Adrenal gland (tissue), 12 donors: ENCODE data around the gene ARHGEF4. TPM values are rescaled to one million over a fixed set of nuclear protein-coding genes. Genes with fewer than 3 reads are reported as not detected.

ENCODE experiments used
- DNase-seq, 7 donors: peaks; one replicate each; pipeline ENCODE4 v3.0.0-alpha.2; 2019 to 2020
- H3K27ac ChIP-seq, 5 donors: fragments of 200-600 bp; sonication (generic) in 4 of 5; 1 replicate in 3 of 5; 2 replicates in 2 of 5; pipeline versions ENCODE4 v1.5.1 to v1.8.0; 2016 to 2020; ENCODE audit warnings: mild to moderate bottlenecking in 1 of 5
- H3K27me3 ChIP-seq: fragments of 200-600 bp; 2 replicates; pipeline ENCODE4 v1.8.0; 2021
- H3K36me3 ChIP-seq, 2 donors: fragments of 200-600 bp; replicated peaks in 1 of 2; 1 replicate in 1 of 2; 2 replicates in 1 of 2; pipeline versions ENCODE4 v1.5.1 to v1.8.0; 2018 to 2022
- H3K4me1 ChIP-seq, 2 donors: fragments of 200-600 bp; replicated peaks in 1 of 2; 1 replicate in 1 of 2; 2 replicates in 1 of 2; pipeline versions ENCODE4 v1.5.1 to v1.8.0; 2018 to 2021
- H3K4me3 ChIP-seq, 4 donors: fragments of 200-600 bp; sonication (generic) in 3 of 4; one replicate each; pipeline ENCODE4 v1.5.1; 2016 to 2018
- H3K9me3 ChIP-seq, 3 donors: fragments of 200-600 bp; sonication (generic) in 1 of 3; replicated peaks in 1 of 3; 1 replicate in 2 of 3; 2 replicates in 1 of 3; pipeline versions ENCODE4 v1.5.1 to v1.8.0; 2016 to 2021
- POLR2A ChIP-seq, 2 donors: fragments of 450-650 bp; IDR thresholded peaks; one replicate each; pipeline ENCODE4 v1.6.1; 2017; ENCODE audit warnings: antibody characterized with exemption in 2 of 2, mild to moderate bottlenecking in 2 of 2, moderate library complexity in 1 of 2
- WGBS, 4 donors: extraction: QIAGEN DNeasy Blood & Tissue Kit in 2 of 4; methylation state at CpG; one replicate each; pipeline versions ENCODE4 v1.1.5 to v1.1.7; 2013 to 2017; 5-methylcytosine and 5-hydroxymethylcytosine counted together
- intact Hi-C, 2 donors: fragments of 100-400 bp; cut with DNase I; formaldehyde crosslinking; loops; one replicate each; pipeline versions ENCODE4 v1.14.1 to v1.15.0; 2022 to 2023
- polyA plus RNA-seq, 3 donors: library from polyadenylated mRNA; stranded (reverse); fragments of 200-250 nt in 2 of 3; fragments of 350-450 nt in 1 of 3; fragmentation: Illumina TruSeq in 1 of 3; extraction: RNeasy Lipid Tissue Mini Kit (QIAGEN cat#74804) in 1 of 3; gene quantifications; one replicate each; pipeline ENCODE4 v1.2.3, GENCODE V29; 2013 to 2014
- total RNA-seq, 9 donors: library from RNA; depleted of rRNA in 4 of 9; stranded (reverse); fragments of >200 nt in 4 of 9; fragments of 120-200 nt in 1 of 9; fragmentation: NEBNext Ultra II Directional in 1 of 9; extraction: Animal tissue kit (Norgen Biotek cat#: 25700) in 1 of 9; gene quantifications; one replicate each; pipeline versions ENCODE4 v1.1.0 to v1.2.4, GENCODE V29; 2013 to 2023
- TF ChIP-seq, protein P1 (sequence below), 6 experiments: fragments of 450-650 bp in 4 of 6; fragments of 200-600 bp in 2 of 6; sonication (generic) in 1 of 6; IDR thresholded peaks; 1 replicate in 5 of 6; 2 replicates in 1 of 6; pipeline versions ENCODE4 v1.5.1 to v1.8.0; 2016 to 2021; ENCODE audit warnings: antibody characterized with exemption in 6 of 6, mild to moderate bottlenecking in 2 of 6, moderate library complexity in 1 of 6
- donor health status: healthy with polysubstance abuse.
- donor health status: Bipolar disorder and iron deficiency.
- donor health status: DM: yes; HTN: yes; CAD: no.
- donor health status: DM: no; HTN: no; CAD: no.
- donor health status: DM: no; HTN: no; CAD: no.
- donor health status: DM: yes; HTN: yes; CAD: no.

Gene ARHGEF4
- total and polyA plus RNA-seq, 12 donors, result 0.97 to 40.4 (median 5.1) TPM

DNA sequence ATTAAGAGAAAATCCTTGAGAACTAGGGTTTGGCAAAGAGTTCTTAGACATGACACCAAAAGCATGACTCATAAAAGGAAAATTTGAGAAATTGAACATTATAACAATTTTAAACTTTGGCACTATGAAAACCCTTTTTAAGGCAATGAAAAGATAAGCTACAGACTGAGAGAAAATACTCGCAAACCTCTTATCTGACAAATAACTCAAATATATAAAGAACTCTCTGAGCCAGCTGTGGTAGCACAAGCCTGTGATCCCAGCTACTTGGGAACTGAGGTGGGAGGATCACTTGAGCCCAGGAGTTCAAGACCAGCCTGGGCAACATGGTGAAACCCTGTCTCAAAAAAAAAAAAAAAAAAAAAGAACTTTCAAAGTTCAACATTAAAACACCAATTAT, 186.0 kb downstream of the ARHGEF4 start:
- Histone ChIP-seq H3K27me3 (no peaks in the 10 kb centered on the region), H3K36me3 (no peaks in the 10 kb centered on the region), H3K4me1 (no peaks in the 10 kb centered on the region), H3K9me3 (no peaks in the 10 kb centered on the region), H3K4me3 (no peak overlapping the region), H3K27ac (no peak overlapping the region)
- intact Hi-C loops, result no loop called here
- no peak for TF ChIP-seq POLR2A (IDR thresholded peaks at IDR 0.05)
- 15 to 46% (median 29%) methylated on average over 1 of the region's 1 CpG for WGBS, 4 donors
- no peak for DNase-seq

DNA sequence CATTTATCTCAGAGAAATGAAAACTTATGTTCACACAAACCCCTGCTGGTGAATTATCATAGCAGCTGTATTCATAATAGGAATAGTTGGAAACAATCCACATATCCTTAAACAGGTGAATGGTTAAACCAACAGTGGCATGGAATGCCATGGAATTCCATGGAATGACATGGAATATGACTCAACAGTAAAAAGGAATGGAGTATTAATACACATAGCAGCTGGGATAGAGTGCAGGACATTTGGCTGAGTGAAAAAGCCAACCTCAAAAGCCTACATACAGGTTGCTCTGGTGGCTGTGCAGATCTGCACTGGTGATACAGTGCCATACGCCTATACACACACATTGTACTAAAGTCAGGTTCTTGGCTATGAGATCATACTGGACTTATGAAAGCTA, 187.0 kb downstream of the ARHGEF4 start:
- no peaks in the 10 kb centered on the region for H3K4me1 ChIP-seq
- no peak overlapping the region for H3K4me3 ChIP-seq
- intact Hi-C loops, result no loop called here
- TF ChIP-seq, protein P1, sequence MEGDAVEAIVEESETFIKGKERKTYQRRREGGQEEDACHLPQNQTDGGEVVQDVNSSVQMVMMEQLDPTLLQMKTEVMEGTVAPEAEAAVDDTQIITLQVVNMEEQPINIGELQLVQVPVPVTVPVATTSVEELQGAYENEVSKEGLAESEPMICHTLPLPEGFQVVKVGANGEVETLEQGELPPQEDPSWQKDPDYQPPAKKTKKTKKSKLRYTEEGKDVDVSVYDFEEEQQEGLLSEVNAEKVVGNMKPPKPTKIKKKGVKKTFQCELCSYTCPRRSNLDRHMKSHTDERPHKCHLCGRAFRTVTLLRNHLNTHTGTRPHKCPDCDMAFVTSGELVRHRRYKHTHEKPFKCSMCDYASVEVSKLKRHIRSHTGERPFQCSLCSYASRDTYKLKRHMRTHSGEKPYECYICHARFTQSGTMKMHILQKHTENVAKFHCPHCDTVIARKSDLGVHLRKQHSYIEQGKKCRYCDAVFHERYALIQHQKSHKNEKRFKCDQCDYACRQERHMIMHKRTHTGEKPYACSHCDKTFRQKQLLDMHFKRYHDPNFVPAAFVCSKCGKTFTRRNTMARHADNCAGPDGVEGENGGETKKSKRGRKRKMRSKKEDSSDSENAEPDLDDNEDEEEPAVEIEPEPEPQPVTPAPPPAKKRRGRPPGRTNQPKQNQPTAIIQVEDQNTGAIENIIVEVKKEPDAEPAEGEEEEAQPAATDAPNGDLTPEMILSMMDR (IDR thresholded peaks at IDR 0.05), result no peak
- TF ChIP-seq POLR2A (IDR thresholded peaks at IDR 0.05), result no peak
- WGBS, 4 donors, result 75 to 82% (median 78%) methylated on average over 1 of the region's 1 CpG
- H3K27ac ChIP-seq, result no peak overlapping the region
- H3K27me3 ChIP-seq, result no peaks in the 10 kb centered on the region
- H3K36me3 ChIP-seq, result no peaks in the 10 kb centered on the region
- DNase-seq, result no peak
- no peaks in the 10 kb centered on the region for H3K9me3 ChIP-seq

DNA sequence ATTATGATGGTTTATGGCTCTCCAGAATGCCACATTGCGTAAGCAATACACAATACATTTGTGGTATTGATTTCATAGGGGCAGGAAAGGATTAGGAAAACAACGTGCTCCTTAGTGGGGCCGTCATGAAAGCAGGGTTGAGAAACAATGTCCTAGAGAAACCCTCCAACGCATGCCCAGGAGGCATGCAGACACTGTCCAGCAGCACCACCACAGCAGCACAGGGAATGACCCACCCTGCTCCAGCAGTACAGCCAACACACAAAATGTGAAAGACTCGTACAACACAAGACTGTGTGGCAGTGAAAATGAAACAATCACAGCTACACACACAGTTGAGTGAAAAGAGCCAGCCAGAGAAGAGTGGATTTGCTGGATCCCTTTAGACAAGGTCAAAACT, 190.2 kb downstream of the ARHGEF4 start:
- intact Hi-C loops, result no loop called here
- no peaks in the 10 kb centered on the region for H3K4me1 ChIP-seq
- H3K36me3 ChIP-seq, result no peaks in the 10 kb centered on the region
- TF ChIP-seq, protein P1 (IDR thresholded peaks at IDR 0.05), result no peak
- no peak for TF ChIP-seq POLR2A (IDR thresholded peaks at IDR 0.05)
- DNase-seq, result no peak
- H3K27ac ChIP-seq, result no peak overlapping the region
- H3K4me3 ChIP-seq, result no peak overlapping the region
- H3K9me3 ChIP-seq, result no peaks in the 10 kb centered on the region
- WGBS, 4 donors, result 55 to 62% (median 57%) methylated on average over 5 of the region's 5 CpGs
- no peaks in the 10 kb centered on the region for H3K27me3 ChIP-seq

DNA sequence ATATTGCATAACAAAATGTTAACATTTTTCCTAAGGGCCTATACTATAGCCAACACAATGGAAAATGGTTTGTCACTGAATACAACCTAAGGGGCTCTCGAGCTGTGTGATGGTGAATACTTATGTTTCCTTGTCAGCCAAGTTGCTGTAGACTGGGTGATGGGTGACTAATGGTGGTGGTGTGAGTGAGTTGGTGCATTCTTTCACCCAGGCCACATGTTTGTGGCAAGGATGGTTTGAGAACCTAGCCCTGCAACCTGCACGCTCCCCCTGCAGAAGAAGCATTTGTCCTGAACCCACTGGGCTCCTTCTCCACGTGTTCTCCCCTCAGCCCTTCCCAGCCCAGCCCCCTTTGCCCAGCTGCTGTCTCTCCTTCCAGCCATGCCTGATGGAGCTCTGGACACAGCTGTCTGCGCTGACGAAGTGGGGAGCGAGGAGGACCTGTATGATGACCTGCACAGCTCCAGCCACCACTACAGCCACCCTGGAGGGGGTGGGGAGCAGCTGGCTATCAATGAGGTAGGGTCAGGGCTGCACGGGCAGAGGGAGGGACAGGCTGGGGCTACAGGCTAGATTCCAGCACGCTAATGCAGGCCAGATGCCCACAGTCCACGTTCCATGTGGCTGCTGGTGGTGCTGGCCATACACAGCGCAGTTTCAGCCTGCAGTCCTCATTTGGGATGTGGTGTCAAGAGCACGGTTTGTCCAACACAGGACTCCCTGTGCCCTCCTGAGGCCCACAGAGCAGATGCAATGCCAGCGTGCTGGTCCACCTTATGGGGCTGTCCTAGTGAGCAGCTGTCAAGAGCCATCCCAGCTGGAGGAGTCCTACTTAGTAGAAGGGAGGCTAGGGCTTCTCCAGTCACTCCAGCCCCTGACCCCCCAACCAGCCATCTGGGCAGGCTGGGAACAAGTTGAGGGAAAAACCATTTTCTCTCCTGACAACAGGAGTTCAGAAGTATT, 191.1 kb downstream of the ARHGEF4 start:
- peak in 1 of 7 donors; percentile 9 for DNase-seq
- 84 to 89% (median 89%) methylated on average over 10 to 12 of the region's 12 CpGs for WGBS, 4 donors
- Histone ChIP-seq H3K4me1 (no peaks in the 10 kb centered on the region), H3K27me3 (no peaks in the 10 kb centered on the region), H3K36me3 (no peaks in the 10 kb centered on the region), H3K4me3 (no peak overlapping the region), H3K9me3 (no peaks in the 10 kb centered on the region), H3K27ac (no peak overlapping the region)
- intact Hi-C loops, result no loop called here
- TF ChIP-seq, protein P1 (IDR thresholded peaks at IDR 0.05), result no peak
